Subcutaneous adipose tissue (tissue), 4 donors: ENCODE measurements around the gene CCDC141. TPM values are rescaled to one million over a fixed set of nuclear protein-coding genes. Genes with fewer than 3 reads are reported as not detected.

Experiments
- CTCF ChIP-seq: fragments of 450-650 bp; IDR thresholded peaks from one replicate; pipeline ENCODE4 v1.5.1; 2016; ENCODE audit warnings: low read depth, mild to moderate bottlenecking, control low read depth, antibody characterized with exemption, moderate library complexity
- total RNA-seq, 4 donors: library from RNA; depleted of rRNA; stranded (reverse); fragments of >200 nt; gene quantifications; one replicate each; pipeline ENCODE4 v1.1.0, GENCODE V29; 2016

The CCDC141 gene
- total RNA-seq, 4 donors from 2014 or later, result 5.4 to 26.4 (median 16.7) TPM

GRCh38 chr2:178874529-178875240, 175.3 kb downstream of the CCDC141 start:
- TF ChIP-seq CTCF, result no peak

- no peak for TF ChIP-seq CTCF
These were observed 176.0 kb downstream of the CCDC141 start for GRCh38 chr2:178873912-178874311.

- no peak for TF ChIP-seq CTCF
These were observed 178.4 kb downstream of the CCDC141 start for GRCh38 chr2:178871536-178871935.

- TF ChIP-seq CTCF, result no peak
These were observed 179.2 kb downstream of the CCDC141 start for GRCh38 chr2:178870703-178871102.

- TF ChIP-seq CTCF, result no peak
These were observed 183.9 kb downstream of the CCDC141 start for GRCh38 chr2:178865999-178866398.

- TF ChIP-seq CTCF, result no peak
These were observed 184.6 kb downstream of the CCDC141 start for GRCh38 chr2:178865146-178865936.

GRCh38 chr2:178863856-178864620, 185.9 kb downstream of the CCDC141 start:
- no peak for TF ChIP-seq CTCF
